ENCODE data around the gene WWOX. TPM values are rescaled to one million over a fixed set of nuclear protein-coding genes. Genes with fewer than 3 reads are reported as not detected.
A peak's percentile ranks its signal among the peaks of the same experiment; 100 is the strongest.

WWOX gene
- total RNA-seq, 1 experiment from 2014 or later: 15.6 TPM

GRCh38 chr16:79104567-79104966, 1005.1 kb downstream of the WWOX start:
- no peaks in the 10 kb centered on the region for H3K27me3 Mint-ChIP-seq (ENCODE audit: low read depth)
- H2BK20ac ChIP-seq (ENCODE audit: low read depth, low read length, poor library complexity, severe bottlenecking): no peak overlapping the region
- no CpG with 5 or more reads among the region's 10 CpGs for WGBS (ENCODE audit: extremely low coverage, insufficient read length, low lambda C conversion rate)
- no peaks in the 10 kb centered on the region for H3K27me3 ChIP-seq (ENCODE audit: insufficient read depth, low read length)
- no peak overlapping the region for H3K9ac ChIP-seq (ENCODE audit: extremely low read depth, insufficient read length, low read length)
- H3K27ac ChIP-seq (ENCODE audit: insufficient read length, low read depth, low read length): no peak overlapping the region
- H3K36me3 Mint-ChIP-seq (ENCODE audit: insufficient read depth in 1 of 3, low read depth in 3 of 3): no peaks in the 10 kb centered on the region
- H3K56ac ChIP-seq (ENCODE audit: insufficient read length, low read depth, low read length): no peak overlapping the region
- H3K27ac Mint-ChIP-seq: peak overlapping the region in 1 of 3 experiments; percentile 22; a peak in 1 of 7 replicates
- no peaks in the 10 kb centered on the region for H3K9me3 ChIP-seq (ENCODE audit: control insufficient read depth, low read depth, low read length)
- no peak overlapping the region for H4K91ac ChIP-seq (ENCODE audit: insufficient read length, low read depth, low read length)
- DNase-seq: no peak
- no peak overlapping the region for H2BK120ac ChIP-seq (ENCODE audit: low read depth, low read length, poor library complexity, severe bottlenecking)
- peaks cover 4% of the 10 kb centered on the region; the same call in 1 of the 2 replicates for H3K4me1 ChIP-seq (ENCODE audit: insufficient read depth, low read length)
- H4K5ac ChIP-seq (ENCODE audit: insufficient read length, low read depth, low read length): no peak overlapping the region
- H3K79me2 ChIP-seq (ENCODE audit: insufficient read depth, low read length): no peaks in the 10 kb centered on the region
- H3K18ac ChIP-seq (ENCODE audit: insufficient read length, low read depth, low read length): no peak overlapping the region
- H3K23me2 ChIP-seq (ENCODE audit: insufficient read length, low read depth, low read length, poor library complexity, severe bottlenecking): no peaks in the 10 kb centered on the region
- H2BK5ac ChIP-seq (ENCODE audit: insufficient read length, low read length): no peak overlapping the region
- no peaks in the 10 kb centered on the region for H3K79me1 ChIP-seq (ENCODE audit: insufficient read depth, low read depth, low read length, poor library complexity, severe bottlenecking)
- no peak overlapping the region for H2AFZ ChIP-seq (ENCODE audit: low read length)
- no peak overlapping the region for H2BK15ac ChIP-seq (ENCODE audit: low read depth, low read length)
- no peak overlapping the region for H3K4me2 ChIP-seq (ENCODE audit: insufficient read depth, insufficient read length, low read length)
- H3K14ac ChIP-seq (ENCODE audit: insufficient read depth, low read length): no peak overlapping the region
- no peak overlapping the region for H4K8ac ChIP-seq (replicated peaks; ENCODE audit: insufficient read length, low read depth, low read length)
- no peaks in the 10 kb centered on the region for H3K9me3 Mint-ChIP-seq
- H3T11ph ChIP-seq (ENCODE audit: low read length): no peak overlapping the region
- H3K23ac ChIP-seq (ENCODE audit: insufficient read length, low read depth, low read length): no peak overlapping the region
- no peak overlapping the region for H3K4ac ChIP-seq (ENCODE audit: low read depth, low read length)
- no peak overlapping the region for H2AK5ac ChIP-seq (ENCODE audit: insufficient read length, low read length)
- H2BK12ac ChIP-seq (ENCODE audit: insufficient read length, low read depth, low read length): no peak overlapping the region
- peaks cover 19 to 28% of the 10 kb centered on the region in 2 experiments for H3K4me1 Mint-ChIP-seq
- H3K4me3 Mint-ChIP-seq: no peak overlapping the region
- no peaks in the 10 kb centered on the region for H4K20me1 ChIP-seq (ENCODE audit: control insufficient read depth, insufficient read depth, insufficient read length)
- TF ChIP-seq, protein P1, sequence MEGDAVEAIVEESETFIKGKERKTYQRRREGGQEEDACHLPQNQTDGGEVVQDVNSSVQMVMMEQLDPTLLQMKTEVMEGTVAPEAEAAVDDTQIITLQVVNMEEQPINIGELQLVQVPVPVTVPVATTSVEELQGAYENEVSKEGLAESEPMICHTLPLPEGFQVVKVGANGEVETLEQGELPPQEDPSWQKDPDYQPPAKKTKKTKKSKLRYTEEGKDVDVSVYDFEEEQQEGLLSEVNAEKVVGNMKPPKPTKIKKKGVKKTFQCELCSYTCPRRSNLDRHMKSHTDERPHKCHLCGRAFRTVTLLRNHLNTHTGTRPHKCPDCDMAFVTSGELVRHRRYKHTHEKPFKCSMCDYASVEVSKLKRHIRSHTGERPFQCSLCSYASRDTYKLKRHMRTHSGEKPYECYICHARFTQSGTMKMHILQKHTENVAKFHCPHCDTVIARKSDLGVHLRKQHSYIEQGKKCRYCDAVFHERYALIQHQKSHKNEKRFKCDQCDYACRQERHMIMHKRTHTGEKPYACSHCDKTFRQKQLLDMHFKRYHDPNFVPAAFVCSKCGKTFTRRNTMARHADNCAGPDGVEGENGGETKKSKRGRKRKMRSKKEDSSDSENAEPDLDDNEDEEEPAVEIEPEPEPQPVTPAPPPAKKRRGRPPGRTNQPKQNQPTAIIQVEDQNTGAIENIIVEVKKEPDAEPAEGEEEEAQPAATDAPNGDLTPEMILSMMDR (conservative IDR thresholded peaks at IDR 0.05): no peak
